Measurements from ENCODE around the gene ATG4C. TPM values are rescaled to one million over a fixed set of nuclear protein-coding genes. Genes with fewer than 3 reads are reported as not detected.
A peak's percentile ranks its signal among the peaks of the same experiment; 100 is the strongest.
"Not testable (repeated sequence)": the region's sequence is repeated elsewhere in the genome, so short reads cannot be mapped to it uniquely, and the experiment has no call there.

The ATG4C gene
- total RNA-seq, 1 donor from 2014 or later = 9.7 TPM

GRCh38 chr1:62746809-62747138 is 37.2 kb upstream of the ATG4C start:
- Histone ChIP-seq H3K4me3 (no peak overlapping the region), H3K36me3 (no peaks in the 10 kb centered on the region), H3K9me3 (no peaks in the 10 kb centered on the region), H3K27ac (no peak overlapping the region), H3K27me3 (no peaks in the 10 kb centered on the region), H3K4me1 (peaks cover 0 to 3% of the 10 kb centered on the region in 2 donors)
- DNase-seq (ENCODE audit: low spot score in 2 of 2) = no peak
- intact Hi-C loops (cut with DNase I) = loop anchor here (1.0 to 5.0 kb wide), 2 partner anchors 59 to 216 kb away; partner anchors contain the start of gene DOCK7
- no peak for TF ChIP-seq CTCF (IDR thresholded peaks at IDR 0.05)

GRCh38 chr1:62753031-62753965 is 30.6 kb upstream of the ATG4C start:
- Histone ChIP-seq H3K36me3 (no peaks in the 10 kb centered on the region), H3K27me3 (no peaks in the 10 kb centered on the region), H3K9me3 (no peaks in the 10 kb centered on the region), H3K27ac (no peak overlapping the region), H3K4me1 (peaks cover 0 to 3% of the 10 kb centered on the region in 2 donors), H3K4me3 (no peak overlapping the region)
- intact Hi-C loops (cut with DNase I) = no loop called here
- TF ChIP-seq CTCF (IDR thresholded peaks at IDR 0.05) = no peak
- DNase-seq (ENCODE audit: low spot score in 2 of 2) = no peak

GRCh38 chr1:62754938-62755337 is 29.0 kb upstream of the ATG4C start:
- H3K4me1 ChIP-seq; H3K27ac ChIP-seq; H3K36me3 ChIP-seq; H3K27me3 ChIP-seq; DNase-seq (ENCODE audit: low spot score in 2 of 2); H3K9me3 ChIP-seq; H3K4me3 ChIP-seq; intact Hi-C loops (cut with DNase I): not testable (repeated sequence)

GRCh38 chr1:62756255-62756884 is 27.6 kb upstream of the ATG4C start:
- H3K4me3 ChIP-seq; H3K9me3 ChIP-seq; intact Hi-C loops (cut with DNase I); H3K36me3 ChIP-seq; DNase-seq (ENCODE audit: low spot score in 2 of 2); H3K4me1 ChIP-seq; H3K27me3 ChIP-seq: not testable (repeated sequence)
- peak overlapping the region in 1 of 2 donors; percentile 69 for H3K27ac ChIP-seq

GRCh38 chr1:62759232-62759875 is 24.6 kb upstream of the ATG4C start:
- DNase-seq (ENCODE audit: low spot score in 2 of 2); H3K9me3 ChIP-seq; H3K4me1 ChIP-seq; H3K27ac ChIP-seq; H3K36me3 ChIP-seq; H3K27me3 ChIP-seq; H3K4me3 ChIP-seq; intact Hi-C loops (cut with DNase I): not testable (repeated sequence)

- DNase-seq (ENCODE audit: low spot score in 2 of 2); H3K4me3 ChIP-seq; H3K36me3 ChIP-seq; H3K9me3 ChIP-seq; H3K27ac ChIP-seq; H3K27me3 ChIP-seq; intact Hi-C loops (cut with DNase I); H3K4me1 ChIP-seq: not testable (repeated sequence)
Observed at GRCh38 chr1:62760021-62760782, 23.7 kb upstream of the ATG4C start.

- DNase-seq (ENCODE audit: low spot score in 2 of 2); H3K36me3 ChIP-seq; H3K4me3 ChIP-seq; H3K9me3 ChIP-seq; H3K27me3 ChIP-seq; H3K27ac ChIP-seq; H3K4me1 ChIP-seq; intact Hi-C loops (cut with DNase I): not testable (repeated sequence)
Observed at GRCh38 chr1:62761223-62761870, 22.6 kb upstream of the ATG4C start.

GRCh38 chr1:62762027-62762426 is 21.9 kb upstream of the ATG4C start:
- DNase-seq (ENCODE audit: low spot score in 2 of 2); H3K4me1 ChIP-seq; H3K9me3 ChIP-seq; H3K27me3 ChIP-seq; H3K36me3 ChIP-seq; H3K4me3 ChIP-seq; intact Hi-C loops (cut with DNase I); H3K27ac ChIP-seq: not testable (repeated sequence)
